Activated CD4-positive, alpha-beta T cell treated with anti-CD3 and anti-CD28 coated beads, Interleukin-2, Interleukin-6, amounts not matched to agents 100 ng/mL and 50 ng/mL, durations not matched to agents 16 hours and 8 hours (primary cell): Measurements from ENCODE around the gene YPEL1.
A peak's percentile ranks its signal among the peaks of the same experiment; 100 is the strongest.
"Not testable (repeated sequence)": the region's sequence is repeated elsewhere in the genome, so short reads cannot be mapped to it uniquely, and the experiment has no call there.

Source experiments
- DNase-seq: peaks from one replicate; pipeline ENCODE4 v3.0.0-alpha.2; 2020

Gene YPEL1

GRCh38 chr22:21697880-21698279 lies 37.7 kb downstream of the YPEL1 start:
- DNase-seq: no peak

GRCh38 chr22:21697021-21697771 lies 38.4 kb downstream of the YPEL1 start:
- no peak for DNase-seq

- no peak for DNase-seq
These were observed 39.5 kb downstream of the YPEL1 start for GRCh38 chr22:21696115-21696514.

- no peak for DNase-seq
These were observed 40.0 kb downstream of the YPEL1 start for GRCh38 chr22:21695430-21696085.

- DNase-seq: no peak
These were observed 40.7 kb downstream of the YPEL1 start for GRCh38 chr22:21694795-21695429.

- no peak for DNase-seq
These were observed 41.2 kb downstream of the YPEL1 start for GRCh38 chr22:21694394-21694793.

- DNase-seq: no peak
These were observed 41.6 kb downstream of the YPEL1 start for GRCh38 chr22:21693999-21694341.

GRCh38 chr22:21693333-21693998 lies 42.1 kb downstream of the YPEL1 start:
- no peak for DNase-seq

GRCh38 chr22:21692856-21693255 lies 42.7 kb downstream of the YPEL1 start:
- DNase-seq: not testable (repeated sequence)

GRCh38 chr22:21691816-21692215 lies 43.8 kb downstream of the YPEL1 start:
- DNase-seq: no peak

GRCh38 chr22:21690401-21690801 lies 45.2 kb downstream of the YPEL1 start:
- DNase-seq: peak; percentile 30

GRCh38 chr22:21688706-21689381 lies 46.8 kb downstream of the YPEL1 start:
- DNase-seq: no peak

GRCh38 chr22:21688341-21688705 lies 47.3 kb downstream of the YPEL1 start:
- DNase-seq: no peak

GRCh38 chr22:21687685-21688259 lies 47.8 kb downstream of the YPEL1 start:
- DNase-seq: no peak

- DNase-seq: no peak
These were observed 48.8 kb downstream of the YPEL1 start for GRCh38 chr22:21686634-21687393.

GRCh38 chr22:21686193-21686608 lies 49.4 kb downstream of the YPEL1 start:
- no peak for DNase-seq

- DNase-seq: no peak
These were observed 50.5 kb downstream of the YPEL1 start for GRCh38 chr22:21685164-21685513.

- no peak for DNase-seq
These were observed 51.0 kb downstream of the YPEL1 start for GRCh38 chr22:21684492-21685163.

GRCh38 chr22:21683401-21683811 lies 52.2 kb downstream of the YPEL1 start:
- no peak for DNase-seq

GRCh38 chr22:21682385-21683175 lies 53.0 kb downstream of the YPEL1 start:
- no peak for DNase-seq
